ENCODE measurements around the gene DOCK3.

DOCK3 gene

DNA sequence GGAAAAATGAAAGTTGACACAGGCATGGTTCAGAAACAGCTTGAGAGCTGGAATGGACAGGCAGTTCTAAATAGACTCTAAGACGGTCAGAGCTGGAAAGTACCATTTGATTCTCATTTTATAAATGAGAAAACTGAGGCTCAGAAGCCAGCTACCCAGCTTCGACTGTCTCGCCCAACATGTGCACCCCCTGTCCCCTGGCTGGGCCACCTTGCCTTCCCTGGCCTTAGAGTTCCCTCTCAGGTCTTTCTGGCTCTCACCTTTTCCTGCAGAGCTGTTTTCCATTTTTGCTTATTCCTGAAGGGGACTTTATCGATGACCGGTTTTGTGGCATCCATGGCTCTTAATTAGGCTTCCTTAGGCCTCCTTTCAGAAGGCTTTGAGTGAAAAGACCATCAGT, 17.3 kb upstream of the DOCK3 start:
- TF ChIP-seq, protein P1, sequence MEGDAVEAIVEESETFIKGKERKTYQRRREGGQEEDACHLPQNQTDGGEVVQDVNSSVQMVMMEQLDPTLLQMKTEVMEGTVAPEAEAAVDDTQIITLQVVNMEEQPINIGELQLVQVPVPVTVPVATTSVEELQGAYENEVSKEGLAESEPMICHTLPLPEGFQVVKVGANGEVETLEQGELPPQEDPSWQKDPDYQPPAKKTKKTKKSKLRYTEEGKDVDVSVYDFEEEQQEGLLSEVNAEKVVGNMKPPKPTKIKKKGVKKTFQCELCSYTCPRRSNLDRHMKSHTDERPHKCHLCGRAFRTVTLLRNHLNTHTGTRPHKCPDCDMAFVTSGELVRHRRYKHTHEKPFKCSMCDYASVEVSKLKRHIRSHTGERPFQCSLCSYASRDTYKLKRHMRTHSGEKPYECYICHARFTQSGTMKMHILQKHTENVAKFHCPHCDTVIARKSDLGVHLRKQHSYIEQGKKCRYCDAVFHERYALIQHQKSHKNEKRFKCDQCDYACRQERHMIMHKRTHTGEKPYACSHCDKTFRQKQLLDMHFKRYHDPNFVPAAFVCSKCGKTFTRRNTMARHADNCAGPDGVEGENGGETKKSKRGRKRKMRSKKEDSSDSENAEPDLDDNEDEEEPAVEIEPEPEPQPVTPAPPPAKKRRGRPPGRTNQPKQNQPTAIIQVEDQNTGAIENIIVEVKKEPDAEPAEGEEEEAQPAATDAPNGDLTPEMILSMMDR (IDR thresholded peaks at IDR 0.05; ENCODE audit: low read depth, low read length) = no peak
- no peak overlapping the region for H3K4me3 ChIP-seq (ENCODE audit: low read depth, low read length)

DNA sequence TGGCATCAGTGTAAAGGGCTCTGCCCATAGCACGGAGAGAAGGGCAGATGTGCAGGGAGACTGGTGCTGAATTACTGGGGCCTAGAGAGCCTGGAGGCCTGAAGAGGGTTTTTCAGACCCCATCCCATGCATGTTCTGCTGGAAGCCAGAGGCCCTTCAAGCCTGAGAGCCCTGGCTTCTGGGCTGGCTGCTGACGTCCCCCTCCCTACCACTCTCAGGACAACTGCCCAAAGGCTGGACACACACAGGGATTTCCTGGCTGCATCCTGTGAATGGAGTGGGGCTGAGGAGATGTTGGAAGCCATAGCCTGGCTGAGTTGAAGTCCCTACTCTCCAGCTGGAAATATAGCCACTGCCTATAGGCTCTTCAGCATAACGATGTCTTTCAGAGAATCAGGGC, 16.9 kb upstream of the DOCK3 start:
- TF ChIP-seq, protein P1 (IDR thresholded peaks at IDR 0.05; ENCODE audit: low read depth, low read length) = no peak
- H3K4me3 ChIP-seq (ENCODE audit: low read depth, low read length) = no peak overlapping the region

DNA sequence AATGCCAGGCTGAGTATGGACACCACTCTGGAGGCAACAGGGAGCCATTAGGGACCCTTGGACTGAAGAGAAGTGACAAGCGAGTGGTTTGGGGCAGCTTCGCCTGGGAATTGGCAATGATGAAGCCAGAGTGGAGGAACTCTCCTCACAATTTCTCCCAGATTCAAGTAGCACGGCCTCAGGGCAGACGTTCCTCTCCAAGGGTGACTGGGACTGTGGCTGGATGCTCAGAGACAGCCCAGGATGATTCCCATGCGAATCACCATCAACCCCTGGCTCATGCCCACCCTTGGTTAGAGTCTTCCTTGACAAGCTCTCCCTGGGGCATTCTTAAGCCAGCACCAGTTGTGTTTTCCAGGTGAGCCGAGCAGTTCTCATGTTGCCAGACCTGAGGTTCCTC, 16.3 kb upstream of the DOCK3 start:
- TF ChIP-seq, protein P1 (IDR thresholded peaks at IDR 0.05; ENCODE audit: low read depth, low read length) = no peak
- H3K4me3 ChIP-seq (ENCODE audit: low read depth, low read length) = no peak overlapping the region

DNA sequence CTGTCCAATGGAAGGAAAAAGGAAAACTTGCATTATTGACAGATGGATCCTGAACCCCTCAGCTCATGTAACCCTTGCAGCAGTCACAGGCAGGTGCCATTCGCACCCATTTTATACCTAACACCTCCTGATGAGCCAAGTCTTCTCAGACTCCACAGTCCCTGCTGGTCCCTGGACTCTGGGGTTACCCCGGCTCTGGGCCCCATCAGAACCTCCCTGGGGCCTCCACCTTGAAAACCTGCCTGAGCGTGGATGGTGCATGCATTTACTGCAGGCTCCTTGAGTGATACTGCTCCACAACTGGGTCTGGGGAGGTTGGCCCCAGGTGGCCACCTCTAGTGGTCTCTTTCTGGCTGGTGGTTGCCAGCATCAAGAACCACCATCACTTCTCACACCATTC, 15.9 kb upstream of the DOCK3 start:
- TF ChIP-seq, protein P1 (IDR thresholded peaks at IDR 0.05; ENCODE audit: low read depth, low read length) = no peak

DNA sequence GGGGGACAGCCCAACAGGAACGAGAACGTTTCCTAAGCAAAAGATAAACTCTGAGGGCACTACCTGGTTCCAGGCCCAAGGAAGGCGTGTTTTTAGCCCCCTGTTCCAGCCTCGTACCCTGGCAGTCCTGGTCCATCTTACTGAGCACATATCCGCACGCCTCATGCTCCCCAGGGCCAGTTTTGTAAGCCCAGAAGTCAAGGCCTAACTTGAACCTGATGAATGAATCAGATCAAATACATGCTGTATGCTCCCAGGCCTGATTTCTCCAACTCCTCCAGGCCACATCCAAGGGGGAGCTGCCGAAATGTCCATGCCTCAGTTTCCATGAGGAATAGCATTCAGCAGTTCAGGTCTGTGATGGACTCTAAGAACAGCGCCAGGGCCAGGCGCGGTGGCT, 14.3 kb upstream of the DOCK3 start:
- no peak overlapping the region for H3K4me3 ChIP-seq (ENCODE audit: low read depth, low read length)
- TF ChIP-seq, protein P1 (IDR thresholded peaks at IDR 0.05; ENCODE audit: low read depth, low read length) = no peak

More for the DNA sequence above, 15.9 kb upstream of the DOCK3 start:
- H3K4me3 ChIP-seq (ENCODE audit: low read depth, low read length) = no peak overlapping the region

DNA sequence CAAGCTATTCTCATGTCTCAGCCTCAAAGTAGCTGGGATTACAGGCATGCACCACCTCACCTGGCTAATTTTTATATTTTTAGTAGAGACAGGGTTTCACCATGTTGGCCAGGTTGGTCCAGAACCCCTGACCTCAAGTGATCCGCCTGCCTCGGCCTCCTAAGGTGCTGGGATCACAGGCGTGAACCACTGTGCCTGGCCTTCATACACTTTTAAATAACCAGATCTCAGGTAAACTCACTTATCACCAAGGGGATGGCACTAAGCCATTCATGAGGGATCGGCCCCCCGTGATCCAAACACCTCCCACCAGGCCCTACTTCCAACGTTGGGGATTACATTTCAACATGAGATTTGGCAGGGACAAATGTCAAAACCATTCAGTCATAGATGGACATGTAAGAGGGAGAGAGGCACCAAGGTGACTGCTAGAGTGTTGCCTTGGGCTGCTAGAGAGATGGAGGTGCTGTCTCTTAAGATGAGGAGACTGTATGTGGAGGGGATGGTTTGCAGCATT, 13.3 kb upstream of the DOCK3 start:
- TF ChIP-seq, protein P1 (IDR thresholded peaks at IDR 0.05; ENCODE audit: low read depth, low read length) = no peak
- no peak overlapping the region for H3K4me3 ChIP-seq (ENCODE audit: low read depth, low read length)

DNA sequence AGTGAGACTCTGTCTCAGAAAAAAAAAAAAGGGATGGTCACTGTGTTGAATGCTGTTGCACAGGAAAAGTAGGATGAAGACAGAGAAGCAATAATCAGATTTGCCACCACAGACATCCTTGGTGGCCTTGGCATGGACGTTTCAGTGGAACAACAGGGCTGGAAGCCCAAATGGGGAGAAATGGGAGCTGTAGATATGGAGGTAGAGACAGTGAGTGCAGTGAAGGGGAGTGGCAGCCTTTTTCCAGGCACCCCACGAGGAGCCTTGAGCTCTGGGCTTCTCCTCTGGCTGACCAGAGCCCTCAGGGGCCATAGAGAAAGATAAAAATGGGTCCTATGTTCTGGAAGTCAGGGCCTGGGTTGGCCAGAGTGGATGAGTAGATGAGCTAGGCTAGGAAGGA, 12.3 kb upstream of the DOCK3 start:
- TF ChIP-seq, protein P1 (IDR thresholded peaks at IDR 0.05; ENCODE audit: low read depth, low read length) = no peak
- H3K4me3 ChIP-seq (ENCODE audit: low read depth, low read length) = no peak overlapping the region
